Activated CD8-positive, alpha-beta T cell treated with anti-CD3 and anti-CD28 coated beads for 36 hours (primary cell): Measurements from ENCODE around the gene TP53TG3E. TPM values are rescaled to one million over a fixed set of nuclear protein-coding genes. Genes with fewer than 3 reads are reported as not detected.
"Not testable (repeated sequence)": the region's sequence is repeated elsewhere in the genome, so short reads cannot be mapped to it uniquely, and the experiment has no call there.

Experiments used
- ATAC-seq: fragments of 200-7000 bp; cut with Tn5 transposase; one replicate; pipeline ENCODE4 v1.10.0; 2021; ENCODE audit warnings: mild to moderate bottlenecking, moderate library complexity
- CTCF ChIA-PET: fragments of 350-600 bp; sonication (Branson Sonifier 250); formaldehyde crosslinking; loops from one replicate; lab custom pipeline; 2021; ENCODE audit warnings: antibody characterized with exemption; lab: Charles Lee
- POLR2A ChIA-PET: fragments of 350-600 bp; sonication (Branson Sonifier 250); formaldehyde crosslinking; loops from one replicate; lab custom pipeline; 2021; ENCODE audit warnings: antibody characterized with exemption; lab: Charles Lee
- DNase-seq: peaks from one replicate; pipeline ENCODE4 v3.0.0-alpha.2; 2020
- H3K27ac Mint-ChIP-seq: one replicate; pipeline ENCODE4 v1.8.0; 2021; ENCODE audit warnings: mild to moderate bottlenecking, mixed read lengths
- H3K27me3 Mint-ChIP-seq: one replicate; pipeline ENCODE4 v1.8.0; 2021; ENCODE audit warnings: mixed read lengths
- H3K36me3 Mint-ChIP-seq: one replicate; pipeline ENCODE4 v1.8.0; 2021; ENCODE audit warnings: low read depth, mixed read lengths
- H3K4me1 Mint-ChIP-seq: one replicate; pipeline ENCODE4 v1.8.0; 2021; ENCODE audit warnings: low read depth, mixed read lengths
- H3K4me3 Mint-ChIP-seq: one replicate; pipeline ENCODE4 v1.8.0; 2021; ENCODE audit warnings: mild to moderate bottlenecking, moderate library complexity, mixed read lengths
- H3K9me3 Mint-ChIP-seq: one replicate; pipeline ENCODE4 v1.8.0; 2021; ENCODE audit warnings: mixed read lengths
- intact Hi-C: fragments of 100-400 bp; cut with micrococcal nuclease; formaldehyde crosslinking; loops from one replicate; pipeline ENCODE4 v1.10.0; 2022
- total RNA-seq, 2 experiments: library from RNA; stranded (reverse); gene quantifications; one replicate each; pipeline ENCODE4 v1.2.3, GENCODE V29; 2021

Gene TP53TG3E, protein sequence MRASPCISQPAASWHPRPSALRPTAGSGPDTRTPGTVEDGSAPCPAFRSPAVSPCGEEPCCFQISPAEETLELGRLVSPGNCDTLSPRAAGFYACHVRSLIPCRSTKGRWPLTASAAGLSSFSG
- total RNA-seq: not detected

DNA sequence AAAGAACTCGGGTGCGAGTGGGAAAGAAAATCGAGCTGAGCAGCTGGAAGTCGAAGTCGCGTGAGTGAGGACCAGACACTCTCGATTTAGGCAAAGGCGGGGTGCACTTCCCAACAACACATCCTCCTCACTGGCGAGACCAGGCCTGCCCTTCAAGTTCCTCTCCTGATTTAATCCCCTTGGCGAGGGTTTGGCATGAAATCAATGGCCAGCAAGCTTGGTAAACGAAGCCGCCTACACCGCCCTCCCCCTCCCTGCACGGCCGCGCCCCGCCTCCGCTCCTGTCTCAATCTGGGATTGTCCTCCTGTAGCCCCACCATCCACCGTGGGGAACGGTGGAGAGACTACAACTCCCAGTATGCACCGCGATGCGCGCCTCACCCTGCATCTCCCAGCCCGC is at the start of gene TP53TG3E:
Gene TP53TG3E (plus strand): TSS at position 301 of the 400 bp plus-strand sequence. CDS start 68 bp downstream, at position 369.
- intact Hi-C loops, H3K27me3 Mint-ChIP-seq, H3K9me3 Mint-ChIP-seq, CTCF ChIA-PET, H3K4me3 Mint-ChIP-seq, H3K4me1 Mint-ChIP-seq, ATAC-seq, DNase-seq, H3K27ac Mint-ChIP-seq, POLR2A ChIA-PET, H3K36me3 Mint-ChIP-seq: not testable (repeated sequence)

DNA sequence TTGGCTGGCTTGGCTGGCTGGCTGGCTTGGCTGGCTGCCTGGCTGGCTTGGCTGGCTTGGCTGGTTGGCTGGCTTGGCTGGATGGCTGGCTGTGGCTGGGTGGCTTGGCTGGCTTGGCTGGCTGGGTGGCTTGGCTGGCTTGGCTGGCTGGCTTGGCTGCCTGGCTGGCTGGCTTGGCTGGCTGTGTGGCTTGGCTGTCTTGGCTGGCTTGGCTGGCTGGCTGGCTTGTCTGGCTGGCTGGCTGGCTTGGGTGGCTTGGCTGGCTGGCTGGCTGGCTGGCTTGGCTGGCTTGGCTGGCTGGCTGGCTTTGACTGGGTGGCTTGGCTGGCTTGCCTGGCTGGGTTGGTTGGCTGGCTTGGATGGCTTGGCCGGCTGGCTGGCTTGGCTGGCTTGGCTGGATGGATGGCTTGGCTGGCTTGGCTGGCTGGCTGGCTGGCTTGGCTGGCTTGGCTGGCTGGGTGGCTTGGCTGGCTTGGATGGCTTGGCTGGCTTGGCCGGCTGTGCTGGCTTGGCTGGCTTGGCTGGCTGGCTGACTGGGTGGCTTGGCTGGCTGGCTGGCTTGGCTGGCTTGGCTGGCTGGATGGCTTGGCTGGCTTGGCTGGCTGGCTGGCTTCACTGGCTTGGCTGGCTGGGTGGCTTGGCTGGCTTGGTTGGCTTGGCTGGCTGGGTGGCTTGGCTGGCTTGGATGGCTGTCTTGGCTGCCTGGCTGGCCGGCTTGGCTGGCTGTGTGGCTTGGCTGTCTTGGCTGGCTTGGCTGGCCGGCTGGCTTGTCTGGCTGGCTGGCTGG is 32.3 kb downstream of the TP53TG3E start:
- H3K4me1 Mint-ChIP-seq, intact Hi-C loops, H3K27me3 Mint-ChIP-seq, POLR2A ChIA-PET, ATAC-seq, H3K27ac Mint-ChIP-seq, CTCF ChIA-PET, H3K4me3 Mint-ChIP-seq, H3K36me3 Mint-ChIP-seq, H3K9me3 Mint-ChIP-seq: not testable (repeated sequence)
- DNase-seq: peak; percentile 35

DNA sequence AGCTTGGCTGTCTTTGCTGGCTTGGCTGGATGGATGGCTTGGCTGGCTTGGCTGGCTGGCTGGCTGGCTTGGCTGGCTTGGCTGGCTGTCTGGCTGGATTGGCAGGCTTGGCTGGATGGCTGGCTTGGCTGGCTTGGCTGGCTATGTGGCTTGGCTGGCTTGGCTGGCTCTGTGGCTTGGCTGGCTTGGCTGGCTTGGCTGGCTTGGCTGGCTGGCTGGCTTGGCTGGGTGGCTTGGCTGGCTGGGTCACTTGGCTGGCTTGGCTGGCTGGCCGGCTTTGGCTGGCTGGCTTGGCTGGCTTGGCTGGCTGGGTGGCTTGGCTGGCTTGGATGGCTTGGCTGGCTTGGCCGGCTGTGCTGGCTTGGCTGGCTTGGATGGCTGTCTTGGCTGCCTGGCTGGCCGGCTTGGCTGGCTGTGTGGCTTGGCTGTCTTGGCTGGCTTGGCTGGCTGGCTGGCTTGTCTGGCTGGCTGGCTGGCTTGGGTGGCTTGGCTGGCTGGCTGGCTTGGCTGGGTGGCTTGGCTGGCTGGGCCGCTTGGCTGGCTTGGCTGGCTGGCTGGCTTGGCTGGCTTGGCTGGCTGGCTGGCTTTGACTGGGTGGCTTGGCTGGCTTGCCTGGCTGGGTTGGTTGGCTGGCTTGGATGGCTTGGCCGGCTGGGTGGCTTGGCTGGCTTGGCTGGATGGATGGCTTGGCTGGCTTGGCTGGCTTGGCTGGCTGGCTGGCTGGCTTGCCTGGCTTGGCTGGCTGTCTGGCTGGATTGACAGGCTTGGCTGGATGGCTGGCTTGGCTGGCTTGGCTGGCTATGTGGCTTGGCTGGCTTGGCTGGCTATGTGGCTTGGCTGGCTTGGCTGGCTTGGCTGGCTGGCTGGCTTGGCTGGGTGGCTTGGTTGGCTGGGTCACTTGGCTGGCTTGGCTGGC is 33.8 kb downstream of the TP53TG3E start:
- H3K4me1 Mint-ChIP-seq, H3K9me3 Mint-ChIP-seq, ATAC-seq, H3K4me3 Mint-ChIP-seq, H3K27me3 Mint-ChIP-seq, POLR2A ChIA-PET, H3K27ac Mint-ChIP-seq, intact Hi-C loops, CTCF ChIA-PET, H3K36me3 Mint-ChIP-seq: not testable (repeated sequence)
- DNase-seq: peak; percentile 23

DNA sequence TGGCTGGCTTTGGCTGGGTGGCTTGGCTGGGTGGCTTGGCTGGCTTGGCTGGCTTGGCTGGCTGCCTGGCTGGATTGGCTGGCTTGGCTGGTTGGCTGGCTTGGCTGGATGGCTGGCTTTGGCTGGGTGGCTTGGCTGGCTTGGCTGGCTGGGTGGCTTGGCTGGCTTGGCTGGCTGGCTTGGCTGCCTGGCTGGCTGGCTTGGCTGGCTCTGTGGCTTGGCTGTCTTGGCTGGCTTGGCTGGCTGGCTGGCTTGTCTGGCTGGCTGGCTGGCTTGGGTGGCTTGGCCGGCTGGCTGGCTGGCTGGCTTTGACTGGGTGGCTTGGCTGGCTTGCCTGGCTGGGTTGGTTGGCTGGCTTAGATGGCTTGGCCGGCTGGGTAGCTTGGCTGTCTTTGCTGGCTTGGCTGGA is 34.4 kb downstream of the TP53TG3E start:
- DNase-seq: peak; percentile 20
- H3K4me1 Mint-ChIP-seq, H3K4me3 Mint-ChIP-seq, H3K9me3 Mint-ChIP-seq, POLR2A ChIA-PET, CTCF ChIA-PET, ATAC-seq, H3K36me3 Mint-ChIP-seq, H3K27me3 Mint-ChIP-seq, H3K27ac Mint-ChIP-seq, intact Hi-C loops: not testable (repeated sequence)

DNA sequence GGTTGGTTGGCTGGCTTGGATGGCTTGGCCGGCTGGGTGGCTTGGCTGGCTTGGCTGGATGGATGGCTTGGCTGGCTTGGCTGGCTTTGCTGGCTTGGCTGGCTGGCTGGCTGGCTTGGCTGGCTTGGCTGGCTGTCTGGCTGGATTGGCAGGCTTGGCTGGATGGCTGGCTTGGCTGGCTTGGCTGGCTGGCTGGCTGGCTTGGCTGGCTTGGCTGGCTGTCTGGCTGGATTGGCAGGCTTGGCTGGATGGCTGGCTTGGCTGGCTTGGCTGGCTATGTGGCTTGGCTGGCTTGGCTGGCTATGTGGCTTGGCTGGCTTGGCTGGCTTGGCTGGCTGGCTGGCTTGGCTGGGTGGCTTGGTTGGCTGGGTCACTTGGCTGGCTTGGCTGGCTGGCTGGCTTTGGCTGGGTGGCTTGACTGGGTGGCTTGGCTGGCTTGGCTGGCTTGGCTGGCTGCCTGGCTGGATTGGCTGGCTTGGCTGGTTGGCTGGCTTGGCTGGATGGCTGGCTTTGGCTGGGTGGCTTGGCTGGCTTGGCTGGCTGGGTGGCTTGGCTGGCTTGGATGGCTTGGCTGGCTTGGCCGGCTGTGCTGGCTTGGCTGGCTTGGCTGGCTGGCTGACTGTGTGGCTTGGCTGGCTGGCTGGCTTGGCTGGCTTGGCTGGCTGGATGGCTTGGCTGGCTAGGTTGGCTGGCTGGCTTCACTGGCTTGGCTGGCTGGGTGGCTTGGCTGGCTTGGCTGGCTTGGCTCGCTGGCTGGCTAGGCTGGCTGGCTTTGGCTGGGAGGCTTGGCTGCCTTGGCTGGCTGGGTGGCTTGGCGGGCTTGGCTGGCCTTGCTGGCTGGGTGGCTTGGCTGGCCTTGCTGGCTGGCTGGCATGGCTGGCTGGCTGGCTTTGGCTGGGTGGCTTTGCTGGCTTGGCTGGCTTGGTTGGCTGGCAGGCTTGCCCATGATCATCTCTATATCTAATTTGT is 35.3 kb downstream of the TP53TG3E start:
- CTCF ChIA-PET, POLR2A ChIA-PET, ATAC-seq, H3K36me3 Mint-ChIP-seq, H3K4me1 Mint-ChIP-seq, H3K9me3 Mint-ChIP-seq, H3K27me3 Mint-ChIP-seq, H3K27ac Mint-ChIP-seq, intact Hi-C loops, H3K4me3 Mint-ChIP-seq: not testable (repeated sequence)
- peak; percentile 18 for DNase-seq

Other genes with a start within 250 kb of the TP53TG3E start
- not detected for gene TP53TG3C, start 110.1 kb upstream of the TP53TG3E start, total RNA-seq
- gene TP53TG3B, start 56.5 kb downstream of the TP53TG3E start, total RNA-seq: not detected
- gene TP53TG3F, start 155.3 kb downstream of the TP53TG3E start, total RNA-seq: not detected